Measurements from ENCODE around the gene ZDHHC24.
"Not testable (repeated sequence)": the region's sequence is repeated elsewhere in the genome, so short reads cannot be mapped to it uniquely, and the experiment has no call there.

ZDHHC24 gene, protein sequence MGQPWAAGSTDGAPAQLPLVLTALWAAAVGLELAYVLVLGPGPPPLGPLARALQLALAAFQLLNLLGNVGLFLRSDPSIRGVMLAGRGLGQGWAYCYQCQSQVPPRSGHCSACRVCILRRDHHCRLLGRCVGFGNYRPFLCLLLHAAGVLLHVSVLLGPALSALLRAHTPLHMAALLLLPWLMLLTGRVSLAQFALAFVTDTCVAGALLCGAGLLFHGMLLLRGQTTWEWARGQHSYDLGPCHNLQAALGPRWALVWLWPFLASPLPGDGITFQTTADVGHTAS

DNA sequence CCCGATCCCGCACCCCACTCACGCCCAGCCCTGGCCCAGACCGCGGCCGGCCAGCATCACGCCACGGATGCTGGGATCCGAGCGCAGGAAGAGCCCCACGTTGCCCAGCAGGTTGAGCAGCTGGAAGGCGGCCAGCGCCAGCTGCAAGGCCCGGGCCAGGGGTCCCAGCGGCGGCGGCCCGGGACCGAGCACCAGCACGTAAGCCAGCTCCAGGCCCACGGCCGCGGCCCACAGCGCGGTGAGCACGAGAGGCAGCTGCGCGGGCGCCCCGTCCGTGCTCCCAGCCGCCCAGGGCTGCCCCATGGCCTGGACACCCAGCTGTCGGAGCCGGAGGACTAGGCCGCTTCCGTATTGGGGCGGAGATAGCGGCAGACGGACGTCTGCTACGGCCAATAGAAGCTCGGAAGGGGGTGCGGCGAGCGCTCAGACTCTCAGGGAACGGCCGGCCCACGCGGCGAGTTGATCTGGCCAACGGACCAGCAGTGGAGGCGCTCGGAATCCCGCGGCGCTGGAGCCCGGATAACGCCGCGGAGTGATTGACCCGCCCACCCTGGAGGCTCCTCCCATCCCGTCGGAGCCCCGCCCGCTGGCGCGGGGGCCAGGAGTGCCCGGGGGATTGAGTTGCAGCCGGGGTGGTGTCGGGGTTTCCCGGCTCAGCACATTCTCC lies at the start of gene ZDHHC24:
ZDHHC24 (minus strand) TSS at position 348 of the 667 bp plus-strand sequence; CDS start at position 303, 45 bp downstream.
- DNase-seq, result peak; percentile 99

DNA sequence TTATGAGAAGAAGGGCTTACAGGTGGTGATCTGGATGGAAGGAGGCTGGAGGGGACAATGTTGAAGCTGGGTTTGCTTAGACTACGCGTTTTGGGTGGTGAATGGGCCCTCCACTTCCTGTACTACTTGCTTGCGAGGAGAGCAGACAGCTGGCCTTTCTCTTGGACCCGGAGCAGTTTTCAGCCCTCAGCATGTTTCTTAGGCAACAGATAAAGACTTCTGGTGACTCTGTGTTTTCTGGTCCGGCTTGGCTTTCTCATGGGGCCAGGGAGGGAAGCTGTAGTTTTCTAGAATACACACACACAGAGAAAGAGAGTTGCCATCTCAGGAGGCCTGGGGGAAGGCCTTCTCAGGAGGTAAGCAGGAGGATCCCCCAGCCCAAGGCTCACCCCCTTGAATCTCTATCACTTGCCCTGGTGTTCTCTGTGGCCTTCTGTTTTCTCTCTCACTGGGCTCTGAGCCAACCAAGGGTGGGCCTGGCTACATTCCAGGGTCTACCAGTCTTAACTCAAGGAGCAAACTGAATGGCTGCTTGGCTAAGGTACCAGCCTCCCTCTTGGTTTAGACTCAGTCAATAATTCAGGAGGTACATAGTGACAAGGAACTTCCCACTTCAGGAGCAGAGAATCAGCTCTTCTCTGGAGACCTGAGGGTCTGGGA lies 49.5 kb upstream of the ZDHHC24 start:
- no peak for DNase-seq

DNA sequence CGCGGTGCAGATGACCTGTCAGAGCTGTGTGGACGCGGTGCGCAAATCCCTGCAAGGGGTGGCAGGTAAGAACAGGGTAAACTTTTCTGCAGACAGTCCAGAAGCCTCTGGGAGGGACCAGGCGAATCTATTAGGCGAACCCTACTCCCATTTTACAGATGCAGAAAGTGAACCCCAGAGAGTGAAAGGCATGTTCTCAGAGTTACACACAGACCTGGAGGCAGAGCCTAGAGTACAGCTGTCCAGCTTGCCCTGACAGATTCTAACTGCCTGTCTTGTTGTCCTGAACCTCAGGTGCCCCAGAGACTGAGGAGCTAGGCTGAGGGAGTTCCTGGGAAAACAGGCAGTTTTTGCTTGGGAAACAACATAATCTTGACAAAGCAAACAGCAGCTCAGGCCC lies 47.8 kb upstream of the ZDHHC24 start:
- no peak for DNase-seq

DNA sequence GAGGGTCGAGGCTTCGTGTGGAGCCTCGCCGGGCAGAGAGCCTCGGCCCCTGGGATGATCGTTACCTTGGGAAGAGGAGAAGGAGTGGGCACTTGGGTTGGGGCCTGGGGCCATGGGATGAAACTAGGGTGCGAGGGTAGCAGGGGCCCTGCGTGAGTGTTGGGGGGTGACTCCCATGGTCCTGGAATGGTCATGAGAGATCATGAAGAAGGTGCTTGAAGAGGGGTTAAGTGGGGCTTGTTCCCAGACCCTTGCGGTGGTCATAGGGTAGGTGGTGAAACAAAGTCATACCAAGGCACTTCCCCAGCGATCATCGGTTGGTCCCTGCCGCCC lies 47.4 kb upstream of the ZDHHC24 start:
- no peak for DNase-seq

DNA sequence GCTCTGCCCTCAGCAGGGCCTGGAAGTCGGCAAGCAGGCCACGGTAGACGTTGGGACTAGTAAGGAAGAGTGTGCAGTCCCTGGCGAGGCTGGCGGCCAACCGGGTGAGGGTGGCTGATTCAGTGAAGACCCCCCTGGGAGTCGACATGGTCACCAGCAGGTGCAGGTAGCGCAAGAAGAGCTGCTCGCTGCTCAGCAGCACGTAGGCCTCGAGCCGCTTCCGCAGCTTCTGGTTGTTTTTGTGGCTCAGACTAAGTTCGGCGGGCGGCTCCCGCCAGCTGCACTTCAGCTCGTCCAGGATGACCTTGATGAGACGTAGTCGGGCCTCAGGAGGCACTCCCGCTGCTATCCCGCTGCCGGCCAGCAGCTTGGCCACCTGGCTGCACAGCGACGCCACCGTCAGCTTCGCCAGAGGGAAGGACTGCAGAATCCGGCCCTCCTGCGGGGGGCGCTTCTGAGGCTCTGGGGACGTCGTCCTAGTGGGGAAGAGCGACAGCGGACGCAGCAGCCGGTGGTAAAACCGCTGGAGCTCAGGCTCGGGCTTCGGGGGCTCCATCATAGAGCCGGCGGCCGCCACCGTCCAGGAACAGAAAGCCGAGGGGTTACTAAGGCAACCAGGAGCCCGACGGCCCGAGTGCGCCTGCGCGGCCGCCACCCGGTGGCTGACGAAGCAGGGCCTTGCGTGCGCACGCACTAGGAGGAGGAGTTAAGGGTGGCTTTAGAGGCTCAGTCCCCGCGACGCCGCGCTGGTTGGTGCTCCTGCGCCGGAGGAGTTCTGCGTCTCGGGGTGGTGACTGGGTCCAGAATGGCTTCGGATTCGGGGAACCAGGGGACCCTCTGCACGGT lies 46.8 kb upstream of the ZDHHC24 start, which contains the start of the genes CCDC87 and CCS:
CCDC87 (minus strand) TSS at position 607 of the 846 bp plus-strand sequence; CDS start at position 559, 48 bp downstream.
CCS (plus strand) TSS at position 729 of the 846 bp plus-strand sequence; CDS start at position 806, 77 bp downstream.
- DNase-seq, result peak; percentile 97

DNA sequence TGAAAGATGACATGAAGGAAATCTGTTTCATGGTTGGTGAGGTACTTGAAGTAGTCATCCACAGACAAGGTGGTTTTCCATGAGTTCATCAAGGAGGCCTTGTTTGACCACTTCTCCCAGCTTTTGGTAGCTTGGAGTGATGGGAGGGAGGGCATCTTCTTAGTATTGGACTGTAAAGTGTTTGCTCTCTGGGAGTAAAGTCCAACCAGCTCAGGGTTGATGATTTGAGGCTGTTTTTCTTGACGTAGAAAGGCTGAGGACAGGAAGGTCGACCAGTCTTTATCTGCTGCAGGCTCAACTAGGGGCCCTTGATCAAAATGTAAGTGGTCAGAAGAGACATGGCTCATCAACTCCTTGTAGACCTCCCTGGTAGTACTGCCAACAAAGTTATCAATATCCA lies 45.3 kb upstream of the ZDHHC24 start:
- DNase-seq, result no peak

DNA sequence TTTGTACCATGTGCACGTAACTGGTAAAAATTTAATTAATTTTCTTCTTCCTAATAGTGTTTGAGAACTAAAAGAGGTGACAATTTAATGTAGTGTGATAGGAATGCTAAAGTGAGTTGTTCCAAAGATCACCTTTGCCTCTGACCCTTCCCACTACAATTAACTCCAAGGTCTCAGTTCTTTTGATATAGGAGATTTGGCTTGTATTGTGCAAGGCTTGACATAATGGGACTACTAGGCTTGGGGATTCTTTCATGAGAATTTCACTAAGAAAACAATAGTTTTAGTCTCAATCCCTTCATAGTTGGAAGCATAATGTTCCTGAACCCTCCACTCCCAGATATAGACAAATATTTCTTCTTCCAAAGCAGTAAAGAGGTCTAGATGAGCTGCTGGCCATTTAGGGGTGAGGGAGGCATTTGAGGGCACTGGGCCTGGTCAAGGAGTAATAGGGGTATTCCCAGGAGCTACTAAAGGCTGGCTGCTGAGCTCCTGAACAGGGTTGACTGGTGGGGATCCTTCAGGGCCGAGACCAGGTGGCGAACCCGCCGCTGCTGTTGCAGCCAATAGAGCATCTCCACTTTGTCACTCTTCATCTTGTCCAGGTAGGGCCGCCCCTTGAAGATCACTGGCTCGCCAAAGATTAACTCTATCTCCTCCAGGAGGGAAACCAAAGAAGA lies 44.3 kb upstream of the ZDHHC24 start:
- no peak for DNase-seq

DNA sequence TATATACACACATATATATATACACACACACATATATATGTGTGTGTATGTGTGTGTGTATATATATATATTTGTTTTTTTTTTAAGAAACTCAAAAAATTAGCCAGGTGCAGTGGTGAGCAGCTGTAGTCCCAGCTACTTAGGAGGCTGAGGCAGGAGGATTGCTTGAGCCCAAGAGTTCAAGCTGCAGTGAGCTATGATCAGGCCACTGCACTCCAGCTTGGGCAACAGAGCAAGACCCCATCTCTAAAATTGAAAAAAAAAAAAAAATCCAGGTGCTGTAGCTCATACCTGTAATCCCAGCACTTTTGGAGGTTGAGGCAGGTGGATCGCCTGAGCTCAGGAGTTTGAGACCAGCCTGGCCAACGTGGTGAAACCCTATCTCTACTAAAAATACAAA lies 43.5 kb upstream of the ZDHHC24 start:
- DNase-seq, result not testable (repeated sequence)

DNA sequence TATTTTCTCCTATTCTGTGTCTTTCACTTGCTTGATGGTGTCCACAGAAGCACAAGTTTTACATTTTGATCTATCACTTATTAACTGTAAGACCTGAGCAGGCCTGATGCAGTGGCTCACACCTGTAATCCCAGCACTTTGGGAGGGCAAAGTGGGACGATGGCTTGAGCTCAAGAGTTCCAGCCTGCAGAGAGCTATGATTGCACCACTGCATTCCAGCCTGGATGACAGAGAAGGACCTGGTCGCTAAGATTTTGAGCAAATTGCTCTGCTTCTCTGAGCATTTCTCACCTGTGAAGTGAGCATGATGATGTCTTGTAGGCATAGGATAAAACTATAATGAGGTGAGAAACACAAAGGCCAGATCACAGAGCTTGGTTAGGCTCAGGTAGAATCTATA lies 40.3 kb upstream of the ZDHHC24 start:
- DNase-seq, result no peak

DNA sequence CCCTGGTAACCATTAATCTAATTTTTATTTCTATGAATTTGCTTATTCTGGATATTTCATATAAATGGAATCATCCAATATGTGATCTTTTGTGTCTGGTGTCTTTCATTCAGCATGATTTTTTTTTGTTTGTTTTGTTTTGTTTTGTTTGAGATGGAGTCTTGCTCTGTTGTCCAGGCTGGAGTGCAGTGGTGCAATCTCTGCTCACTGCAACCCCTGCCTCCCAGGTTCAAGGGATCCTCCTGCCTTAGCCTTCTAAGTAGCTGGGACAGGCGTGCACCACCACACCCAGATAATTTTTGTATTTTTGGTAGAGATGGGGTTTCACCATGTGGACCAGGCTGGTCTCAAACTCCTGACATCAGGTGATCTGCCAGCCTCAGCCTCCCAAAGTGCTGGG lies 39.6 kb upstream of the ZDHHC24 start:
- DNase-seq, result not testable (repeated sequence)

DNA sequence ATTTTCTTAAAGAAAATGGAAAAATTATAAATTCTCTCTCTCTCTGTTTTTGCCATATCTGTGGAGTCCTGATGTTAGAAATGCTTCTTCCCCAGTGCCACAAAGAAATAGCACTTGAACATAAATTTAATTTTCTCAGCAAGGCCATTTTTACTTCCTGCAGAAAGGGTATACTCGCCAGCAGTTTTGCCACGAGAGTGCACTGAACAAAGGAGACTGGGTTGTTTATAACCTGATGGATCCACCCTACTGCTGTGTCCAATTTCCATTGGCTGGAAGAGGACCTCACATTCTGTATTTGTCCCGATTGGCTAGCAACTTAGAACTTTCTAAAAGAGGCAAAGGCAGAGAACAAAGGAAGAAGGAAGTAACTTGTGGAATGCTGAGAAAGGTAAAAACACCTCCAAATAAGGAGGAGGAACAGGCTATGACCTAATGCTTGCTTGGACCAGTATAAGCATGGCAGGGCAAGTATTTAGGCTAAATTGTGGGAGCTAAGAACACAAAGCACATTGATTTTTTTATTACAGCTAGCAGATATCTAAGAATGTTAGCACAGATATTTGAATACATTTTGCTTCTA lies 36.8 kb upstream of the ZDHHC24 start:
- DNase-seq, result not testable (repeated sequence)

DNA sequence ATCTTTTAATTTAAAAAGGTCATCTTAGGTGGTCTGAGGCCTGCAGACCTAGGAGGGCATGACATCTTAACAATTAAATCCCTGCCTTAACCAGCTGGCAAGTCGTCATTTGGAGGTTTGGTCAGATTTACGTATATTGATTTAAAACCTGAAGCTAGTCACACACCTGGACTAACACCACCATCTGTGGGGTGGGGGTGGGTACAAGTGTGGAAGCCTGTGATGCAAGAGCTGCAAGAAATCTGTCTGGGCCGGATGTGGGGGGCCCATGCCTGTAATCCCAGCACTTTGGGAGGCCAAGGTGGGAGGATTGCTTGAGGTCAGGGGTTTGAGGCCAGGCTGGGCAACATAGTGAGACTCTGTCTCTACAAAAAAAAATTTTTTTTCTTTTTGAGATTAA lies 35.4 kb upstream of the ZDHHC24 start:
- no peak for DNase-seq

DNA sequence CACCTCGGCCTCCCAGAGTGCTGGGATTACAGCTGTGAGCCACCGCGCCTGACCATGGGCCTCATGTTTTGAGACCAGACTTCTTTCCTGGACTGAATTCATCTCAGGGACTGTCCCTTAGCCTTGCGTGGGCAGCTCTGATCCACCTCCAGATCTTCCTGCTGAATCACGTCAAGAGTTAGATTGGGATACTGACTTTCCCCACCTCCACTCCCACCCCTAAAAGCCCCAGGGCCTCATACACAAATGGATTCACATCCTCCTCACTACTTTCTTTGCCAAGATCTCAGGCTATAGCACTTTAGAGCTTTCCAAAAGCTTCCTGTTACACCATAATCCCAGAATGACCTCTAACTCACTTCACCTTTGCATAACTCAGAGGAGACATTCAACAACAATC lies 35.0 kb upstream of the ZDHHC24 start:
- peak; percentile 88 for DNase-seq

DNA sequence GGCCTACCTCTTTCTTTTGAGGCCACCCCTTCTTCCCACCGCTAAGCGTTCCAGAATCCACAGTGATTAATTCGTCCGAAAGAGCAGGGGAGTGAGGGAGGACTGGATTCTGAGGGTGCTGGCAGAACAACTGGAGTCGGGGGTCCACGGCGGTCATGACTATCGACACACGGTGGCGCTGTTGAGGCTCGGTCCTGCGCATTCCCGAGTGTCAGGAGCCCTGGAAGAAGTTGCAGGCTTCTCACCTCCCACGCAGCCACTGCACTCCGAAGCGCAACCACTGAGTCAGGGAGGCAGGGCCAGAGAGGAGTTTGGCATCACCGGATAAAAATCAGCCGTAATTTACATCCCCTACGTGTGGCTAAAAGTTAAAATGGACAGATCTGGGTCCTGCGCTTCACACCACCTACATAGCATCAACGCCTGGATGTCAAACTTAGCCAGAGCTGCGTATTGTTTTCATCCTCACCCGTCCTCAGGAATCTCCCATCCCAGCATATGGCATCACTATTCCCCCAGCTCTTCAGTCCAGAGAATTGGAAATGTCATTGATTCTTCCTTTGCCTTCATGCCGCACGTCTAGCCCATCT lies 33.3 kb upstream of the ZDHHC24 start:
- DNase-seq, result peak; percentile 85

DNA sequence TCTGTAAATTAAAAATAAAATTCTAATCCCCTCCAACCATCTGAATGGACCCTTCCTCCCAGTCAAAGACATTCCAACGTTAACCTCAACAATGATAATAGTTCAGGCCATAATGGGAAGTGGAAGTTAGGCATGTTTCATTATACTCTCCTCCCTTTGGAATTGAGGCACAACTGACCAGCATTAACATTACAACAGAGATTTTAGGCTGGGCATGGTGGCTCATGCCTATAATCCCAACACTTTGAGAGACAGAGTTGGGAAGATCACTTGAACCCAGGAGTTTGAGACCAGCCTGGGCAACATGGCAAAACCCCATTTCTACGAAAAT lies 25.0 kb upstream of the ZDHHC24 start:
- no peak for DNase-seq

DNA sequence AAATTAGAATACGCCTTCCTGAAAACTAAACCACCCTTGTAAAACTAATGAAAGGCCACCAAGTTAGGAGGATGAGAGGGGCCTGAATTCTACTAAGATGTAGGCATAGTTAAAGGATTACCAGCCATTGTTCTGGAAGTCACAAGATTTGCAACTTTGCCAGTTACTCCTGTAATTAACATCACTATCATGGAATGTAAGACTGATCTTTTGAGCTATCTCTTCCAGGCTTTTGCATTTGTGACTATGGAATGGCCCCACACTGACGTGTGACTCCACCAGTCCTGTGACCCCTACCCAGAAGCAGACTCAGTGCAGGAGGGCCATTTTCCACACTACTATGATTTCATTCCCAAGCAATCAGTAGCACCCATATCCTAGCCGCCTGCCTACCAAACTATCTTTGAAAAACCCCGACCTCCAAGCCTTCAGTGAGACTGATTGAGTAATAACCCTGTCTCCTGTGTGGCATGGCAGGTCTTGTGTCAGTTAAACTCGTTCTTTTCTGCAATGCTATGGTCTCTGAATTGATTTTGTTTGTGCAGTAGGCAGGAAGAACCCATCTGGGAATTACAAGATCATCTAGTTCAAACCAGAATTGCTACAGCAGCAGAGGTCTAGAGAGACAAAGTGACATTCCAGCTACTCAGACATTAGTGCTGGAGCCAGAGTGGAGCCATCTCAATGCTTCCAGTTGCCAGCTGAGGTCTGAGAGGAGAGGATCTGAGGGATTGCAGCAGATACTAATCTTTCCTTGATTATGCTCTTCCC lies 24.4 kb upstream of the ZDHHC24 start:
- DNase-seq, result no peak

DNA sequence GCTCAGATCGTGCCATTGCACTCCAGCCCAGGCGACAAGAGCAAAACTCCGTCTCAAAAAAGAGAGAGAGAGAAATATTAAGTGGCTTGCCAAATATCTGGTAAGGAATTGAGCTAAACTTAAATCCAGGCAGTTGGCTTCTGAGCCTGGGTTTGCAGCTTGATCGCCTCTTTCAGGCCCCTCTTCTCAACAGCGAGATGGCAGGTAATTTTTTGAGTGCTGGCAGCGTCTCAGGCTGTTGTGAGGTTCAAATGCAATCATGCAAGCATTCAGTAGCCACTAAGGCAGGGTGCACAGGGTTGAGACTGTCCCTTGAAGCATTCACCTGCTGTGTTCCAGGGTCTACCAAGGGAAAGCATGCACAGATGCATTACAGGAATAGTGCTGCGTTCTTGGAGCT lies 23.2 kb upstream of the ZDHHC24 start:
- no peak for DNase-seq

DNA sequence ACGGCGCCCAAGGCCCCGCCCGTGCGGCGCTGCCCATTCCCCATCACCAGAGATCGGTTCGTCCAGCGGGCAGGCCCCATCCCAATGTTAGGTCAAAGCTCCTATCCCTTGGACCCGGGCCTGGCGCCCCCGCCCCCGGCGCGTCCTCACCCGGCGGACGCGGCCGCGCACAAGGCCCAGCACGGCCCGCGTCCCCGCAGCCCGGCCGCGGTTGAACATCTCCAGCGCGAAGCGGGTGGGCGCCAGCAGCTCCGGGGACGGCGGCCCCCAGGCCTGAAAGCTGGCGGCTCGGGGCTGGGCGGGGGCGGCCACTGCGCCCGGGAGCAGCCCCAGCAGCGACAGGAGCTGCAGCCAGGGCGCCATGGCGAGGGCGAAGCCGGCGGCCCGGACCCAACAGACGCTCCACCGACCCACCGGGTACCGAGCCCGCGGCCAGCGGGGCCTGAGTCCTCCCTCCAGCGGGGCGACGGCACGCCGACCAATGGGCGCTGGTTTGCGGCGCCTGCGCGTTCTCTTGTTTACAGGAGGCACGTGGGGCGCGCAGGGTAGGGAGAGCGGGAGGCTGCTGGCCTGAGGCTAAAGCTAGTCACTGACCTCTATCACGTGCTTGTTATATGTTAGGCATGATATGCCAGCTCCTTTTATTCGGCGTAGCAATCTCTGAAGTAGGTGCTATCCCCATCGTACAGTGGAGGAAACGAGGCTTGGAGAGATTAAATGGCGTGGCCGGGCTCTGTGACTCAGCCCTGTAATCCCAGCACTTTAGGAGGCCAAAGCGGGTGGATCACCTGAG lies 22.5 kb upstream of the ZDHHC24 start, which contains the start of gene CTSF:
CTSF (minus strand) TSS at position 483 of the 793 bp plus-strand sequence; CDS start at position 363, 120 bp downstream.
- DNase-seq, result peak; percentile 79

DNA sequence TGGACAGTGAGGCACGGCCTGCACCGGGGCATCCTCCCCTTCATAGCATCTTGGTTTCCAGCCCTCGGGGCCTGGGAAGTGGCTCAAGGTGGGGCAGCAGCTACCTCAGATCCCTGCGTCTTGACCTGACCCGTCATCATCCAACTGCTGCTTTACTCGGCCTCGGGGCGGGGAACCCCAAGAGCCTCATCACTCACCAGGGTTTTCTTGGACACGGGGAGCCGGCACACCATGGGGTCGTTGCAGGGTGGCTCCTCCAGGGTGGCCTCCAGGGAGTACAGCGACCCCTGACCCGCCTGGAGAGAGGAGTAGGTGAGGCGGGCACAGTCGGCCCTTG lies 21.9 kb upstream of the ZDHHC24 start:
- no peak for DNase-seq

DNA sequence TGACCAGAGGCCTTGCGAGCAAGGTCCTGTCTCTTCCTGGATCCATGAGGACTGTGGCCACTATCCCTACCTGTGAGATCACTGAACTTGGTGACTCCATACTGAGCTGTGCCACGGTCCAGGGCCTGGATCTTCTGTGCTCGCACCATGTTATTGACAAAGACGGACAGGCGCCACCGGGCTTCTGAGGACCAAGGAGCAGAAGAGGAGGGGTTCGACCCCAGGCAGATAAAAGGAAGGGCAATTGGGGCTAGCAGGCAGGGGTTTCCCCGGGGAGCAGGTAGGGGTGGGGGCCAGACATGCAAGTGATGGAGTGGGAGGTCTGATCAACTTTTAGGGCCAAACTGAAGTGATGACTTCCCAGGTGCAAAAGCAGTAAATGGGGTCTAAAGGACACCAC lies 20.4 kb upstream of the ZDHHC24 start:
- DNase-seq, result no peak

Data from inflammatory macrophage treated with lipopolysaccharide for 4 hours (primary cell).